Ascending aorta (tissue), 2 donors: Measurements from ENCODE around the gene SLC12A3. TPM values are rescaled to one million over a fixed set of nuclear protein-coding genes. Genes with fewer than 3 reads are reported as not detected.

Source experiments
- DNase-seq, 2 donors: peaks; one replicate each; pipeline ENCODE4 v3.0.0-alpha.2; 2019; ENCODE audit warnings: low spot score in 2 of 2
- H3K27ac ChIP-seq, 2 donors: fragments of 200-600 bp; sonication (generic); one replicate each; pipeline ENCODE4 v1.5.1; 2016 to 2017; ENCODE audit warnings: mild to moderate bottlenecking in 1 of 2
- H3K27me3 ChIP-seq: fragments of 200-600 bp; sonication (generic); one replicate; pipeline ENCODE4 v1.5.1; 2017
- H3K36me3 ChIP-seq, 2 donors: fragments of 200-600 bp; sonication (generic); one replicate each; pipeline ENCODE4 v1.5.1; 2016
- H3K4me1 ChIP-seq, 2 donors: fragments of 200-600 bp; sonication (generic); one replicate each; pipeline ENCODE4 v1.5.1; 2016 to 2017; ENCODE audit warnings: mild to moderate bottlenecking in 1 of 2
- H3K4me3 ChIP-seq, 2 donors: fragments of 200-600 bp; sonication (generic); one replicate each; pipeline ENCODE4 v1.5.1; 2016 to 2017; ENCODE audit warnings: mild to moderate bottlenecking in 1 of 2
- H3K9me3 ChIP-seq, 2 donors: fragments of 200-600 bp; sonication (generic); one replicate each; pipeline ENCODE4 v1.5.1; 2016
- intact Hi-C: fragments of 100-400 bp; cut with DNase I; formaldehyde crosslinking; loops from one replicate; pipeline ENCODE4 v1.15.1; 2023
- total RNA-seq: library from RNA; depleted of rRNA; stranded (reverse); fragments of >200 nt; gene quantifications from one replicate; pipeline ENCODE4 v1.1.0, GENCODE V29; 2016
- TF ChIP-seq, protein P1 (sequence below), 3 experiments: fragments of 200-600 bp in 2 of 3; fragments of 450-650 bp in 1 of 3; sonication (generic) in 2 of 3; IDR thresholded peaks; one replicate each; pipeline ENCODE4 v1.5.1; 2016 to 2019; ENCODE audit warnings: antibody characterized with exemption in 3 of 3, mild to moderate bottlenecking in 1 of 3, moderate library complexity in 1 of 3

Gene SLC12A3
- total RNA-seq, 1 donor from 2014 or later, result not detected

DNA sequence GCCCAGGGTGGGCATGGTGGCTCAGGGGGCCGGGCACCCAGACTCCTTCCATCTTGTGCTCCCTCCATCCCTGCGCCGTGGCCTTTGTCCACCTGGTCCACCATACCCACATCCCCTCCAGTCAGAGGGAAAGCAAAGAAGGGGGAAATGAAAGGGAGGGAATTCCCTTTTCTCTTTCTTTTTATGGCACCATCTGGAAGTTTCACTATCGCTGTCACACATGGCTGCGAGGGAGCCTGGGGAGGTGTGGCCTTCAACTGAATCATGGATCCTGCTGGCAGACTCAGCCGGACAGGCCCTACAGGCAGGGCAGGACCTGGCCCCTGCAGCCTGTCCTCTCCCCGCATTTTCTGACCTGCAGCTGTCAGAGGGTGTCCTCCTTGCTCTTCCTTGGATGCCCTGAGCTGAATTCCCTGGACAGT, 6.2 kb downstream of the SLC12A3 start:
- Histone ChIP-seq H3K27ac (no peak overlapping the region), H3K27me3 (no peaks in the 10 kb centered on the region), H3K36me3 (no peaks in the 10 kb centered on the region), H3K4me1 (peaks cover 0 to 4% of the 10 kb centered on the region in 2 donors), H3K9me3 (no peaks in the 10 kb centered on the region), H3K4me3 (no peak overlapping the region)
- TF ChIP-seq, protein P1, sequence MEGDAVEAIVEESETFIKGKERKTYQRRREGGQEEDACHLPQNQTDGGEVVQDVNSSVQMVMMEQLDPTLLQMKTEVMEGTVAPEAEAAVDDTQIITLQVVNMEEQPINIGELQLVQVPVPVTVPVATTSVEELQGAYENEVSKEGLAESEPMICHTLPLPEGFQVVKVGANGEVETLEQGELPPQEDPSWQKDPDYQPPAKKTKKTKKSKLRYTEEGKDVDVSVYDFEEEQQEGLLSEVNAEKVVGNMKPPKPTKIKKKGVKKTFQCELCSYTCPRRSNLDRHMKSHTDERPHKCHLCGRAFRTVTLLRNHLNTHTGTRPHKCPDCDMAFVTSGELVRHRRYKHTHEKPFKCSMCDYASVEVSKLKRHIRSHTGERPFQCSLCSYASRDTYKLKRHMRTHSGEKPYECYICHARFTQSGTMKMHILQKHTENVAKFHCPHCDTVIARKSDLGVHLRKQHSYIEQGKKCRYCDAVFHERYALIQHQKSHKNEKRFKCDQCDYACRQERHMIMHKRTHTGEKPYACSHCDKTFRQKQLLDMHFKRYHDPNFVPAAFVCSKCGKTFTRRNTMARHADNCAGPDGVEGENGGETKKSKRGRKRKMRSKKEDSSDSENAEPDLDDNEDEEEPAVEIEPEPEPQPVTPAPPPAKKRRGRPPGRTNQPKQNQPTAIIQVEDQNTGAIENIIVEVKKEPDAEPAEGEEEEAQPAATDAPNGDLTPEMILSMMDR (IDR thresholded peaks at IDR 0.05), result no peak
- intact Hi-C loops, result no loop called here
- no peak for DNase-seq

- Histone ChIP-seq H3K27ac (no peak overlapping the region), H3K4me1 (no peaks in the 10 kb centered on the region), H3K4me3 (no peak overlapping the region), H3K9me3 (no peaks in the 10 kb centered on the region), H3K27me3 (no peaks in the 10 kb centered on the region), H3K36me3 (no peaks in the 10 kb centered on the region)
- TF ChIP-seq, protein P1 (IDR thresholded peaks at IDR 0.05), result no peak
- no peak for DNase-seq
- intact Hi-C loops, result no loop called here
These were observed 7.9 kb downstream of the SLC12A3 start for GRCh38 chr16:56872863-56873391.

DNA sequence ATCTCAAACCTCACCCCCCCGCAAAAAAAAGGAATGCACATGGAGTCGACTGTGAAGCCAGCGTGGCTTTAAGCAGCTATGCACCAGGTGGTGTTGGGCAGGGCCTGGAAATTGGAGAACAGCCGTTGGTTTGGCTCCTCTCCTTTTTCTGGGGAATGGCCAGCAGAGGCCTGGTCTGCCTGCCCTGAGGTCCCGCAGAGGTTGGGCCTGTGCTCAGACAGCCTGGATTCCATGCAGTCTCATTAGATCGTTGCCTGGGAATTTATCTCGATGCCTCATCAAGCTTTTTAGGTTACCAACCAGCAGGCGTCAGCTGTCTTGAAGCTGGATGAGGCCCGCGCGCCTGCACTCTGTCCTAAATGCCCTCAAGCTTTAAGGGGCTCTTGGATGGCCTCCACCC, 9.8 kb downstream of the SLC12A3 start:
- Histone ChIP-seq H3K4me3 (no peak overlapping the region), H3K36me3 (no peaks in the 10 kb centered on the region), H3K4me1 (no peaks in the 10 kb centered on the region), H3K9me3 (no peaks in the 10 kb centered on the region), H3K27me3 (no peaks in the 10 kb centered on the region), H3K27ac (no peak overlapping the region)
- intact Hi-C loops, result no loop called here
- TF ChIP-seq, protein P1 (IDR thresholded peaks at IDR 0.05), result no peak
- no peak for DNase-seq

- H3K4me1 ChIP-seq, result no peaks in the 10 kb centered on the region
- no peak for DNase-seq
- intact Hi-C loops, result no loop called here
- no peaks in the 10 kb centered on the region for H3K36me3 ChIP-seq
- no peaks in the 10 kb centered on the region for H3K27me3 ChIP-seq
- H3K9me3 ChIP-seq, result no peaks in the 10 kb centered on the region
- TF ChIP-seq, protein P1 (IDR thresholded peaks at IDR 0.05), result no peak
- H3K27ac ChIP-seq, result no peak overlapping the region
- no peak overlapping the region for H3K4me3 ChIP-seq
These were observed 11.0 kb downstream of the SLC12A3 start for GRCh38 chr16:56876048-56876447.

- H3K36me3 ChIP-seq, result no peaks in the 10 kb centered on the region
- intact Hi-C loops, result no loop called here
- no peaks in the 10 kb centered on the region for H3K27me3 ChIP-seq
- H3K27ac ChIP-seq, result no peak overlapping the region
- H3K9me3 ChIP-seq, result no peaks in the 10 kb centered on the region
- DNase-seq, result no peak
- TF ChIP-seq, protein P1 (IDR thresholded peaks at IDR 0.05), result no peak
- H3K4me1 ChIP-seq, result no peaks in the 10 kb centered on the region
- no peak overlapping the region for H3K4me3 ChIP-seq
These were observed 12.6 kb downstream of the SLC12A3 start for GRCh38 chr16:56877486-56878182.
